CD14-positive monocyte (primary cell): ENCODE data around the gene CRIP2. TPM values are rescaled to one million over a fixed set of nuclear protein-coding genes. Genes with fewer than 3 reads are reported as not detected.

Source experiments
- DNase-seq, 3 donors: peaks; one replicate each; pipeline ENCODE4 v3.0.0-alpha.2; 2011 to 2022
- H2AFZ ChIP-seq: 2 replicates; pipeline ENCODE4 v1.6.0; 2012; ENCODE audit warnings: mild to moderate bottlenecking, low read depth, low read length, inconsistent platforms; ENCODE audit not compliant: insufficient read depth, poor library complexity, severe bottlenecking
- H3K27ac ChIP-seq, 2 donors: 1 replicate in 1 of 2; 2 replicates in 1 of 2; pipeline ENCODE4 v1.5.1; 2012 to 2013; ENCODE audit warnings: low read length in 2 of 2, control low read depth in 1 of 2, inconsistent platforms in 1 of 2, low read depth in 1 of 2, mild to moderate bottlenecking in 1 of 2
- H3K27me3 ChIP-seq, 2 donors: one replicate each; pipeline versions ENCODE4 v1.6.0 to v1.6.1; 2011 to 2013; ENCODE audit warnings: low read length in 2 of 2; ENCODE audit not compliant: control insufficient read depth in 2 of 2, insufficient read depth in 2 of 2
- H3K36me3 ChIP-seq, 2 donors: replicated peaks in 1 of 2; 1 replicate in 1 of 2; 2 replicates in 1 of 2; pipeline versions ENCODE4 v1.5.1 to v1.6.1; 2012 to 2013; ENCODE audit warnings: low read length in 2 of 2, control low read depth in 1 of 2, inconsistent platforms in 1 of 2, mild to moderate bottlenecking in 1 of 2; ENCODE audit not compliant: insufficient read depth in 2 of 2, control insufficient read depth in 1 of 2
- H3K4me1 ChIP-seq, 2 donors: 1 replicate in 1 of 2; 2 replicates in 1 of 2; pipeline versions ENCODE4 v1.5.1 to v1.6.1; 2012 to 2013; ENCODE audit warnings: low read length in 2 of 2, control low read depth in 1 of 2, inconsistent platforms in 1 of 2, mild to moderate bottlenecking in 1 of 2, moderate library complexity in 1 of 2; ENCODE audit not compliant: insufficient read depth in 2 of 2, control insufficient read depth in 1 of 2
- H3K4me2 ChIP-seq: replicated peaks from 2 replicates; pipeline ENCODE3; 2012; ENCODE audit warnings: low read length, moderate library complexity, mild to moderate bottlenecking; ENCODE audit not compliant: poor library complexity, severe bottlenecking; ENCODE audit errors: extremely low read depth
- H3K4me3 ChIP-seq, 3 experiments: fragments of 200-600 bp in 1 of 3; sonication (generic) in 1 of 3; replicated peaks in 1 of 3; 1 replicate in 2 of 3; 2 replicates in 1 of 3; pipeline ENCODE4 v1.5.1; 2011 to 2013; ENCODE audit warnings: low read length in 3 of 3, mild to moderate bottlenecking in 3 of 3, control low read depth in 2 of 3, low read depth in 2 of 3, inconsistent platforms in 1 of 3, moderate library complexity in 1 of 3
- H3K79me2 ChIP-seq: 2 replicates; pipeline ENCODE4 v1.6.0; 2012; ENCODE audit warnings: mild to moderate bottlenecking, control low read depth, inconsistent platforms, low read length, moderate library complexity; ENCODE audit not compliant: insufficient read depth
- H3K9ac ChIP-seq: 2 replicates; pipeline ENCODE4 v1.6.0; 2017; ENCODE audit warnings: low read length, mild to moderate bottlenecking; ENCODE audit not compliant: insufficient read depth, poor library complexity, severe bottlenecking
- H3K9me3 ChIP-seq, 2 donors: replicated peaks in 1 of 2; 1 replicate in 1 of 2; 2 replicates in 1 of 2; pipeline versions ENCODE4 v1.5.1 to v1.6.1; 2012 to 2013; ENCODE audit warnings: low read length in 2 of 2, control low read depth in 1 of 2; ENCODE audit not compliant: control insufficient read depth in 1 of 2, insufficient read depth in 1 of 2
- H4K20me1 ChIP-seq: 2 replicates; pipeline ENCODE4 v1.6.0; 2012; ENCODE audit warnings: mild to moderate bottlenecking, low read length, control low read depth, moderate library complexity; ENCODE audit not compliant: insufficient read depth
- H3K27ac Mint-ChIP-seq, 7 donors: one replicate each; pipeline ENCODE4 v1.8.0; 2020; ENCODE audit warnings: mild to moderate bottlenecking in 7 of 7, mixed read lengths in 7 of 7, moderate library complexity in 6 of 7, inconsistent platforms in 2 of 7
- H3K27me3 Mint-ChIP-seq, 3 donors: one replicate each; pipeline ENCODE4 v1.8.0; 2021 to 2022; ENCODE audit warnings: low read depth in 3 of 3, mild to moderate bottlenecking in 3 of 3, mixed read lengths in 3 of 3, moderate library complexity in 3 of 3, inconsistent platforms in 1 of 3
- H3K36me3 Mint-ChIP-seq, 2 donors: one replicate each; pipeline ENCODE4 v1.8.0; 2020; ENCODE audit warnings: mixed read lengths in 2 of 2, inconsistent platforms in 1 of 2, mild to moderate bottlenecking in 1 of 2
- H3K4me1 Mint-ChIP-seq: one replicate; pipeline ENCODE4 v1.8.0; 2020; ENCODE audit warnings: mild to moderate bottlenecking, mixed read lengths
- H3K4me3 Mint-ChIP-seq, 2 donors: one replicate each; pipeline ENCODE4 v1.8.0; 2020; ENCODE audit warnings: mild to moderate bottlenecking in 2 of 2, mixed read lengths in 2 of 2, moderate library complexity in 1 of 2
- H3K9me3 Mint-ChIP-seq, 7 donors: one replicate each; pipeline ENCODE4 v1.8.0; 2020 to 2022; ENCODE audit warnings: mixed read lengths in 7 of 7, mild to moderate bottlenecking in 6 of 7, moderate library complexity in 6 of 7, inconsistent platforms in 2 of 7
- WGBS: methylation state at CpG from one replicate; pipeline ENCODE4 v1.1.5; 2013; ENCODE audit warnings: missing lambda C conversion rate; ENCODE audit not compliant: insufficient coverage; 5-methylcytosine and 5-hydroxymethylcytosine counted together
- intact Hi-C, 2 donors: fragments of 100-400 bp; cut with micrococcal nuclease; formaldehyde crosslinking; loops; one replicate each; pipeline versions ENCODE4 v1.15.0 to v1.15.1; 2023
- polyA plus RNA-seq, 3 donors: library from polyadenylated mRNA; depleted of rRNA in 1 of 3; unstranded in 2 of 3; stranded (reverse) in 1 of 3; fragments of 300-500 nt in 2 of 3; fragments of >200 nt in 1 of 3; fragmentation: Illumina TruSeq in 2 of 3; gene quantifications; 1 replicate in 2 of 3; 2 replicates in 1 of 3; pipeline ENCODE4 v1.2.3, GENCODE V29; 2012 to 2021
- TF ChIP-seq, protein P1 (sequence below): fragments of 200-600 bp; IDR thresholded peaks from one replicate; pipeline ENCODE4 v1.8.0; 2022; ENCODE audit warnings: antibody characterized with exemption, mild to moderate bottlenecking

Gene CRIP2
- polyA plus RNA-seq, 3 donors: 2.1 to 4.0 (median 3.3) TPM

DNA sequence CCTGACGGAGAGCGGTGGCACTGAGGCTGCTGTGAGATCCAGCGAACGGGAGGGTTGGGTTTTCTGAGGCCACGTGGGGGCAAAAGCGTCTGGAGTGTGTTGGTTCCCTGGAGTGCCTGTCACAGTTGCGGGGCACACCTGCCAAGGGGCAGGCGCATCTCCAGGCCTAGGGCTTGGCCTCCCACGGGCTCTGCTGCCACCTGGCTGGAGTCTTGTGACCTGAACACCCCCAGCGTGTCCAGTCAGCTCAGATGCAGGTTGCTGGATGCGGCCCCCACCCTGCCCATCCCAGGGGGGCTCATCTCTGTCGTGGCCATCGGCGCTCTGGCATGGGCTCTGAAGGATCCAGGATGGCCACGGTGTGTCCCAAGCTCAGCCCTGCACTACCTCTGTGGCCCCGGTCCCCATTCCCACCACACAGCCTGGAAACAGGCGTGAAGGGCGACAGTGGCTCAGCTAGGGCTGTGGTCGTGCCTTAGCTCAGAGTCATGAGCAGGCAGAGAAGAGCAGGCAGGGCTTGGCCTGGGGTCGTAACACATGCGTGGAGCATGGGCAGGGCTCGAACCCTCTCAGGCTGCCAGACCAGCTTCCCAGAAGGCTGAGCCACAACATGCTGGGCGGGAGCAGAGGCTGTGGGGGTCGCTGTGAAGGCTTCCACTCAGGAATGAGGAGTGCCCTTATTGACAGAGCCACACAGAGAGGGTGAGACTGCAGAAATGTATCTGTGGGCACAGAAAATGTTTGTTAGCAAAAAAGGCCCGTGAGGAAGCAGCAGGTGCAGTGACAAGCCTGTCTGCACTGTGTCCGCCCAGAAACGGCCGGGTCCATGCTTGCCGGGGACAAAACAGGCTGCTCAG, 23.5 kb upstream of the CRIP2 start:
- Histone ChIP-seq H3K4me2 (no peak overlapping the region), H3K9ac (no peak overlapping the region), H3K4me3 (no peak overlapping the region), H3K27me3 (no peaks in the 10 kb centered on the region), H4K20me1 (peaks cover 9% of the 10 kb centered on the region), H3K27ac (no peak overlapping the region), H3K4me1 (no peaks in the 10 kb centered on the region), H2AFZ (no peak overlapping the region), H3K9me3 (no peaks in the 10 kb centered on the region), H3K36me3 (peaks cover 49 to 62% of the 10 kb centered on the region in 2 donors), H3K79me2 (no peaks in the 10 kb centered on the region)
- peaks cover 43 to 74% of the 10 kb centered on the region in 2 donors for H3K36me3 Mint-ChIP-seq
- WGBS: 96% methylated on average over 25 of the region's 29 CpGs
- H3K27ac Mint-ChIP-seq: no peak overlapping the region
- no peak overlapping the region for H3K4me3 Mint-ChIP-seq
- no peaks in the 10 kb centered on the region for H3K9me3 Mint-ChIP-seq
- no peak for DNase-seq
- no peaks in the 10 kb centered on the region for H3K4me1 Mint-ChIP-seq
- TF ChIP-seq, protein P1, sequence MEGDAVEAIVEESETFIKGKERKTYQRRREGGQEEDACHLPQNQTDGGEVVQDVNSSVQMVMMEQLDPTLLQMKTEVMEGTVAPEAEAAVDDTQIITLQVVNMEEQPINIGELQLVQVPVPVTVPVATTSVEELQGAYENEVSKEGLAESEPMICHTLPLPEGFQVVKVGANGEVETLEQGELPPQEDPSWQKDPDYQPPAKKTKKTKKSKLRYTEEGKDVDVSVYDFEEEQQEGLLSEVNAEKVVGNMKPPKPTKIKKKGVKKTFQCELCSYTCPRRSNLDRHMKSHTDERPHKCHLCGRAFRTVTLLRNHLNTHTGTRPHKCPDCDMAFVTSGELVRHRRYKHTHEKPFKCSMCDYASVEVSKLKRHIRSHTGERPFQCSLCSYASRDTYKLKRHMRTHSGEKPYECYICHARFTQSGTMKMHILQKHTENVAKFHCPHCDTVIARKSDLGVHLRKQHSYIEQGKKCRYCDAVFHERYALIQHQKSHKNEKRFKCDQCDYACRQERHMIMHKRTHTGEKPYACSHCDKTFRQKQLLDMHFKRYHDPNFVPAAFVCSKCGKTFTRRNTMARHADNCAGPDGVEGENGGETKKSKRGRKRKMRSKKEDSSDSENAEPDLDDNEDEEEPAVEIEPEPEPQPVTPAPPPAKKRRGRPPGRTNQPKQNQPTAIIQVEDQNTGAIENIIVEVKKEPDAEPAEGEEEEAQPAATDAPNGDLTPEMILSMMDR: no peak
- intact Hi-C loops: no loop called here
- H3K27me3 Mint-ChIP-seq: no peaks in the 10 kb centered on the region

DNA sequence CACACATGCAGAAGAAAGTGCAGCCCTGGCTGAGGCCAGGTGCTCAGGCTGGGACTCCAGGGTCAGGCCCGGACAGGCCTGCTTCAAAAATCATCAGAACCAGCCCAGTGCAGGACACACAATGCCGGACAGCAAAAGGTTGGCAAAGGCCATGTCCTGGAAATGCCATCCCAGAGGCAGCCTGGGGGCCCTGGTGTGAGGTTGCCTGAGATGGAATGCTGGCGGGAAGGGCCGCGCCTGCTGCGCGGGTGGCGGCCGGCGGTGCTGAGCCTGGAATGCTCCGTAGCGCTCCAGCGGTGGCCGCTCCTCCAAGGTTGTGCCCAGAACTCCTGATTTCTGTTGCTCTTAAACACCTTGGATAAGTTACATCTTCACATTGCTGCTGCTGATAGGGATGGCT, 21.7 kb upstream of the CRIP2 start:
- Histone ChIP-seq H3K27ac (no peak overlapping the region), H3K4me3 (no peak overlapping the region), H3K36me3 (peaks cover 64 to 77% of the 10 kb centered on the region in 2 donors), H3K9me3 (no peaks in the 10 kb centered on the region), H3K27me3 (no peaks in the 10 kb centered on the region), H3K79me2 (no peaks in the 10 kb centered on the region), H3K4me1 (no peaks in the 10 kb centered on the region), H3K9ac (no peak overlapping the region), H4K20me1 (peaks cover 9% of the 10 kb centered on the region), H2AFZ (no peak overlapping the region), H3K4me2 (no peak overlapping the region)
- intact Hi-C loops: no loop called here
- no peak overlapping the region for H3K4me3 Mint-ChIP-seq
- no peaks in the 10 kb centered on the region for H3K4me1 Mint-ChIP-seq
- TF ChIP-seq, protein P1: no peak
- peak overlapping the region in 1 of 7 donors; percentile 14 for H3K27ac Mint-ChIP-seq
- no peak for DNase-seq
- 82% methylated on average over 14 of the region's 14 CpGs for WGBS
- H3K36me3 Mint-ChIP-seq: peaks cover 43 to 77% of the 10 kb centered on the region in 2 donors
- no peaks in the 10 kb centered on the region for H3K9me3 Mint-ChIP-seq
- H3K27me3 Mint-ChIP-seq: no peaks in the 10 kb centered on the region
